Naive B cell (primary cell): Measurements from ENCODE around the gene NPSR1. TPM values are rescaled to one million over a fixed set of nuclear protein-coding genes. Genes with fewer than 3 reads are reported as not detected.

Source experiments
- ATAC-seq, 2 donors: fragments of 150-1000 bp; cut with Tn5 transposase; 2 replicates each; pipeline ENCODE4 v1.10.0; 2021; ENCODE audit warnings: low read depth in 2 of 2, mild to moderate bottlenecking in 2 of 2, moderate library complexity in 2 of 2
- DNase-seq: peaks from one replicate; pipeline ENCODE4 v3.0.0; 2022
- H3K27ac Mint-ChIP-seq, 6 donors: one replicate each; pipeline ENCODE4 v1.8.0; 2020 to 2022; ENCODE audit warnings: mild to moderate bottlenecking in 6 of 6, mixed read lengths in 6 of 6, moderate library complexity in 5 of 6, inconsistent platforms in 2 of 6
- H3K27me3 Mint-ChIP-seq, 3 donors: one replicate each; pipeline ENCODE4 v1.8.0; 2021 to 2022; ENCODE audit warnings: mixed read lengths in 3 of 3, mild to moderate bottlenecking in 1 of 3
- H3K36me3 Mint-ChIP-seq, 2 donors: one replicate each; pipeline ENCODE4 v1.8.0; 2020 to 2022; ENCODE audit warnings: mixed read lengths in 2 of 2, inconsistent platforms in 1 of 2, mild to moderate bottlenecking in 1 of 2
- H3K4me1 Mint-ChIP-seq, 3 donors: one replicate each; pipeline ENCODE4 v1.8.0; 2020 to 2022; ENCODE audit warnings: mixed read lengths in 3 of 3, inconsistent platforms in 1 of 3, mild to moderate bottlenecking in 1 of 3, moderate library complexity in 1 of 3
- H3K4me3 Mint-ChIP-seq, 8 donors: one replicate each; pipeline ENCODE4 v1.8.0; 2020 to 2022; ENCODE audit warnings: mild to moderate bottlenecking in 8 of 8, mixed read lengths in 8 of 8, moderate library complexity in 8 of 8, inconsistent platforms in 2 of 8
- H3K9me3 Mint-ChIP-seq, 7 donors: one replicate each; pipeline ENCODE4 v1.8.0; 2020 to 2022; ENCODE audit warnings: mixed read lengths in 7 of 7, mild to moderate bottlenecking in 5 of 7, inconsistent platforms in 2 of 7, moderate library complexity in 1 of 7
- polyA plus RNA-seq, 6 donors: library from polyadenylated mRNA; unstranded; fragments of 300-500 nt; fragmentation: Illumina TruSeq; gene quantifications; one replicate each; pipeline ENCODE4 v1.2.3, GENCODE V29; 2021; ENCODE audit warnings: low read depth in 6 of 6

NPSR1 gene
- polyA plus RNA-seq, 6 donors from 2014 or later, result not detected

- Mint-ChIP-seq H3K4me3 (peak overlapping the region in 1 of 8 donors; percentile 12), H3K27me3 (no peaks in the 10 kb centered on the region)
These were observed 70.1 kb downstream of the NPSR1 start for GRCh38 chr7:34728156-34728555.

GRCh38 chr7:34734771-34735170, 76.8 kb downstream of the NPSR1 start:
- Mint-ChIP-seq H3K27ac (no peak overlapping the region), H3K4me3 (no peak overlapping the region), H3K36me3 (no peaks in the 10 kb centered on the region), H3K9me3 (peaks cover 0 to 3% (median 0%) of the 10 kb centered on the region in 7 donors), H3K27me3 (no peaks in the 10 kb centered on the region), H3K4me1 (no peaks in the 10 kb centered on the region)
- ATAC-seq, result no peak
- DNase-seq, result no peak

More at GRCh38 chr7:34728156-34728555, 70.1 kb downstream of the NPSR1 start:
- ATAC-seq (no peak), DNase-seq (no peak)
- Mint-ChIP-seq H3K4me1 (peaks cover 0 to 6% (median 0%) of the 10 kb centered on the region in 3 donors), H3K36me3 (no peaks in the 10 kb centered on the region), H3K9me3 (peaks cover 0 to 2% (median 0%) of the 10 kb centered on the region in 7 donors), H3K27ac (no peak overlapping the region)

DNA sequence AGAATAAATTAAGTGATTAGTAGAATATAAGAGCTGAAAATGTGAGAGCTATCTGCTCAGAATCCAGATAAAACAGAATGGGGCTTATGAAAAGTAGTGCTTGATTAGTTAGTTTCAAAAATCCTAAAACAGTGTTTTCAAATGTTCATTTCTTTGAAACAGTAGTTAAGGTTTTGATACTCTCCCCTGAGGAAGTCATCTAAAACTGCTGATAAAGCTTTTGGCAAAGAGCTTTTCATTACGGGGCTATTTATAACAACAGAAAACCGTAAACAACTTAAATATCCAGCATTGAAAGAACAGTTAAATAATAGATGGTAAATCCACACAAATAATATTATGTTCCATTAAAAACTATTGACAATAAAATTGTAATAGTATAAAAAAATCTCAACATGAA, 77.5 kb downstream of the NPSR1 start:
- ATAC-seq (no peak), DNase-seq (no peak)
- Mint-ChIP-seq H3K9me3 (peaks cover 0 to 3% (median 0%) of the 10 kb centered on the region in 7 donors), H3K36me3 (no peaks in the 10 kb centered on the region), H3K4me3 (no peak overlapping the region), H3K27ac (no peak overlapping the region), H3K27me3 (no peaks in the 10 kb centered on the region), H3K4me1 (no peaks in the 10 kb centered on the region)

DNA sequence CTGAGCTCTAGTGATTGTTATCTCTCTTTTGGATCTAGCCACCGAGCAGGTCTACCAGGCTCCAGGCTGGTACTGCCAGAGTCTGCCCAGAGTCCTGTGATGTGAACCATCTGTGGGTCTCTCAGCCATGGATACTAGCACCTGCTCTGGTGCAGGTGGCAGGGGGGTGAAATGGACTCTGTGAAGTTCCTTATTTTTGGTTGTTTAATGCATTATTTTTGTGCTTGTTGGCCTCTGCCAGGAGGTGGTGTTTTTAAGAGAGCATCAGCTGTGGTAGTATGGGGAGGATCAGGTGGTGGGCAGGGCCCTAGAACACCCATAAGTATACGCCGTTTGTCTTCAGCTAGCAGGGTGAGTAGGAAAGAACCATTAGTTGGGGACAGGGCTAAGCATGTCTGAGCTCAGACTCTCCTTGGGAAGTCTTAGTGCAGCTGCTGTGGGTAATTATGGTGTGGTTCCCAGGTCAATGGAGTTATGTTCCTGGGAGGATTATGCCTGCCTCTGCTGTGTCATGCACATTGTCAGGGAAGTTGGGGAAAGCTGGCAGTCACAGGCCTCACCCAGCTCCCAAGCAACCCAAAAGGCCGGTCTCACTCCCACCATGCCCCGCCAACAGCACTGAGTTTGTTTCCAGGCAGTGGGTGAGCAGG, 81.8 kb downstream of the NPSR1 start:
- ATAC-seq, result no peak
- no peak for DNase-seq
- peaks cover 0 to 20% (median 6%) of the 10 kb centered on the region in 7 donors for H3K9me3 Mint-ChIP-seq
- H3K27me3 Mint-ChIP-seq, result no peaks in the 10 kb centered on the region
- peak overlapping the region in 1 of 6 donors; percentile 17 for H3K27ac Mint-ChIP-seq
- H3K4me3 Mint-ChIP-seq, result no peak overlapping the region
- H3K4me1 Mint-ChIP-seq, result no peaks in the 10 kb centered on the region
- peaks cover 0 to 8% of the 10 kb centered on the region in 2 donors for H3K36me3 Mint-ChIP-seq

DNA sequence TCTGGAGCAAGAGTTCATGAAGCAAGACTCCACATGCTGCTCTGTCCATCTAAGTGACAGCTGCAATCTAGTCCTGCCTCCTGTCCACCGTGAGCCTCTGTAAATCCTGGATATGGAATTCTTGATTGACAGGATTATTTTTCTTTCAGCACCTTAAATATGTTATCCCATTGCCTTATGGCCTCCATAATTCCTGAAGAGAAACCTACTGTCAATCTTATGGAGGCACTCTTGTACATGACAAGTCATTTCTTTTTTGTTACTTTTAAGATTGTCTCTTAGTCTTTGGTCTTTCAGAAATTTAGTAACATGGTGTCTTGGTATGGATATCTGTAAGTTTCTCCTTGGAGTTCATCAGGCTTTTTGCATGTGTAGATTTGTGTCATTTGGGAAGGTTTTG, 82.8 kb downstream of the NPSR1 start:
- H3K27ac Mint-ChIP-seq, result no peak overlapping the region
- ATAC-seq, result no peak
- H3K4me1 Mint-ChIP-seq, result no peaks in the 10 kb centered on the region
- H3K36me3 Mint-ChIP-seq, result peaks cover 0 to 8% of the 10 kb centered on the region in 2 donors
- no peak for DNase-seq
- no peak overlapping the region for H3K4me3 Mint-ChIP-seq
- H3K27me3 Mint-ChIP-seq, result no peaks in the 10 kb centered on the region
- peaks cover 0 to 20% (median 6%) of the 10 kb centered on the region in 7 donors for H3K9me3 Mint-ChIP-seq

- no peaks in the 10 kb centered on the region for H3K27me3 Mint-ChIP-seq
- ATAC-seq, result no peak
- peaks cover 0 to 13% (median 5%) of the 10 kb centered on the region in 7 donors for H3K9me3 Mint-ChIP-seq
- no peak overlapping the region for H3K27ac Mint-ChIP-seq
- no peaks in the 10 kb centered on the region for H3K4me1 Mint-ChIP-seq
- H3K4me3 Mint-ChIP-seq, result no peak overlapping the region
- DNase-seq, result no peak
- peaks cover 0 to 8% of the 10 kb centered on the region in 2 donors for H3K36me3 Mint-ChIP-seq
These were observed 89.3 kb downstream of the NPSR1 start for GRCh38 chr7:34747176-34747781.

- H3K4me3 Mint-ChIP-seq, result no peak overlapping the region
- H3K4me1 Mint-ChIP-seq, result no peaks in the 10 kb centered on the region
- no peaks in the 10 kb centered on the region for H3K27me3 Mint-ChIP-seq
- H3K36me3 Mint-ChIP-seq, result peaks cover 0 to 4% of the 10 kb centered on the region in 2 donors
- ATAC-seq, result no peak
- DNase-seq, result no peak
- peaks cover 0 to 10% (median 3%) of the 10 kb centered on the region in 7 donors for H3K9me3 Mint-ChIP-seq
- no peak overlapping the region for H3K27ac Mint-ChIP-seq
These were observed 90.1 kb downstream of the NPSR1 start for GRCh38 chr7:34747867-34748727.

DNA sequence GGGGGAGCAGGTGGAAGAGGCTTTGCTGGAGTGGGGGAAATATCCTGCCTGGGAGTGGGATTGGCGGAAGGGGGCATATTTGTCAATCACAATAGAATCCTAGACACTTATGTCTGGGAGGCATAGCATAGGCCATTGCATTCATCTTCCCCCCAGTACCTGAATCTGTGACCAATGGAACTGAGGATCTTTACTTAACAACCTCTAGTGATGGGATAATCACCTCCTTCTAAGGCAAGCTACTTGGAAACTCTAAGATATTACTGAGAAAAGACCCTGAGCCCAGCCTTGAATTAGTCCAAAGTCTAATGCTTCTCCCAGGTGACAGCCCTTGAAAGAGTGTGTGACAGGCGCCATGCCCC, 90.7 kb downstream of the NPSR1 start:
- DNase-seq (no peak), ATAC-seq (no peak)
- no peaks in the 10 kb centered on the region for H3K27me3 Mint-ChIP-seq
- H3K9me3 Mint-ChIP-seq, result peaks cover 0 to 4% (median 0%) of the 10 kb centered on the region in 7 donors
- H3K27ac Mint-ChIP-seq, result no peak overlapping the region
- H3K4me1 Mint-ChIP-seq, result no peaks in the 10 kb centered on the region
- no peak overlapping the region for H3K4me3 Mint-ChIP-seq
- no peaks in the 10 kb centered on the region for H3K36me3 Mint-ChIP-seq

- ATAC-seq (no peak), DNase-seq (no peak)
- Mint-ChIP-seq H3K27ac (no peak overlapping the region), H3K4me3 (no peak overlapping the region), H3K36me3 (no peaks in the 10 kb centered on the region), H3K9me3 (peaks cover 0 to 3% (median 0%) of the 10 kb centered on the region in 7 donors), H3K27me3 (no peaks in the 10 kb centered on the region), H3K4me1 (no peaks in the 10 kb centered on the region)
These were observed 91.4 kb downstream of the NPSR1 start for GRCh38 chr7:34749446-34749845.

GRCh38 chr7:34750209-34750608, 92.2 kb downstream of the NPSR1 start:
- H3K4me3 Mint-ChIP-seq, result no peak overlapping the region
- H3K27me3 Mint-ChIP-seq, result no peaks in the 10 kb centered on the region
- no peaks in the 10 kb centered on the region for H3K4me1 Mint-ChIP-seq
- ATAC-seq (no peak), DNase-seq (no peak)
- H3K9me3 Mint-ChIP-seq, result peaks cover 0 to 3% (median 0%) of the 10 kb centered on the region in 7 donors
- no peaks in the 10 kb centered on the region for H3K36me3 Mint-ChIP-seq
- H3K27ac Mint-ChIP-seq, result no peak overlapping the region

GRCh38 chr7:34750636-34751035, 92.6 kb downstream of the NPSR1 start:
- Mint-ChIP-seq H3K4me1 (no peaks in the 10 kb centered on the region), H3K27ac (no peak overlapping the region), H3K4me3 (no peak overlapping the region), H3K9me3 (peaks cover 0 to 3% (median 0%) of the 10 kb centered on the region in 7 donors), H3K36me3 (no peaks in the 10 kb centered on the region), H3K27me3 (no peaks in the 10 kb centered on the region)
- DNase-seq (no peak), ATAC-seq (no peak)

DNA sequence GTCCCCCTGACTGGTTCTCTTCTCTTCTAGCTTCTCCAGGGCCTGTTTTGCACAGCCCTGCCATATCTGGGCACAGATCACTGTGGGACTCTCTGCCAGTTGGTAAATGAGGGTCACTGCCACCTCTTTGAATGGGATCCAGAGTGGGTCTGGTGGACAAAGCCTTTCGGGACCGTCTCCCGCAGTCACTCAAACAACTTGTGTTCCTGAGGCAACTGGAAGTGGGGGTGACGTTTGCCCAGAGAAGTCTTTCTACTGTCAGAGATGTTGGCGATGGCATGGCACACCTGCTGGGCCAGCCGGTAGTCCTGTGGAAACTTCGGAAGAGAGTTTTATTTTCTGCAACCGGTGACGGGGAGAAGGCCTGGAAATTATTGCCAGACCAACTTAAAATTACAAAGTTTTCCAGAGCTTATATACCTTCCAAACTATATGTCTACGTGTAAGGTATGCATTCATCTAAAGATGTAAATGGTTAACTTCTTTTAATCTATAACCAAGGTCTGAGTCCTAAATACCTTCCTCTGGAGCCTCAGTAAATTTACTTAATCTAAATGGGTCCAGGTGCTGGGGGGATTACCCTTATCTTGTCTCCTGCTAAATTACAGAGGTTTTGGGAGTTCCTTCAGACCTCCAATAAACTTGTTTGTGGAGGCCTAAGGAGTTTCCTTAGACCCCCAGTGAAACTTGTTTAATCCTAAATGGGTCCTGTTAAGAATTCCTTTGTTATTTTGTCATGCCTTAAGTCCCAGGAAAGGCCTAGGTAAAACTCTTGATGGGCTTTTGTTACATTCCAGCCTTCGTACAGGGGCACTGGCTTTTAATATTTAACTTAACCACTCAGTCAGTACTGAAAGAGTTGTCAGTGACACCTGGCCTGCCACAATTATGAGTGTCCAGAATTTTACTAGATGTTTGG, 94.0 kb downstream of the NPSR1 start:
- no peaks in the 10 kb centered on the region for H3K27me3 Mint-ChIP-seq
- H3K36me3 Mint-ChIP-seq, result no peaks in the 10 kb centered on the region
- H3K4me3 Mint-ChIP-seq, result no peak overlapping the region
- no peaks in the 10 kb centered on the region for H3K4me1 Mint-ChIP-seq
- peaks cover 0 to 3% (median 0%) of the 10 kb centered on the region in 7 donors for H3K9me3 Mint-ChIP-seq
- ATAC-seq (no peak), DNase-seq (no peak)
- no peak overlapping the region for H3K27ac Mint-ChIP-seq

- Mint-ChIP-seq H3K27me3 (peaks cover 0 to 4% (median 0%) of the 10 kb centered on the region in 3 donors), H3K4me1 (no peaks in the 10 kb centered on the region), H3K9me3 (peaks cover 0 to 3% (median 0%) of the 10 kb centered on the region in 7 donors), H3K36me3 (no peaks in the 10 kb centered on the region), H3K27ac (no peak overlapping the region), H3K4me3 (no peak overlapping the region)
- DNase-seq (no peak), ATAC-seq (no peak)
These were observed 94.9 kb downstream of the NPSR1 start for GRCh38 chr7:34752929-34753328.
